IMR-90 (cell line): ENCODE measurements around the gene CWC22. TPM values are rescaled to one million over a fixed set of nuclear protein-coding genes. Genes with fewer than 3 reads are reported as not detected.

Source experiments
- ATAC-seq: fragments of 200-7000 bp; cut with Tn5 transposase; 2 replicates; pipeline ENCODE4 v1.9.1; 2020; ENCODE audit warnings: low read depth, mild to moderate bottlenecking, moderate library complexity
- BruUV-seq: library from RNA; stranded (reverse); fragments of 400-500 nt; replicated peaks from 2 replicates; lab custom pipeline; 2021; lab: Mats Ljungman, UMichigan
- CTCF ChIA-PET: fragments of 300-600 bp; formaldehyde crosslinking; extraction: SDS; loops from one replicate; lab custom pipeline; 2021; ENCODE audit warnings: antibody characterized with exemption; lab: Yijun Ruan, JAX
- POLR2A ChIA-PET: fragments of 300-600 bp; sonication (Branson Sonifier 250); formaldehyde crosslinking; loops from one replicate; lab custom pipeline; 2022; ENCODE audit warnings: antibody characterized with exemption; ENCODE audit not compliant: unreplicated experiment; lab: Charles Lee
- DNase-seq: peaks from one replicate; pipeline ENCODE4 v3.0.0; 2013
- H2AFZ ChIP-seq: replicated peaks from 2 replicates; pipeline ENCODE3; 2013; ENCODE audit warnings: low read length, mild to moderate bottlenecking; ENCODE audit not compliant: poor library complexity
- H2AK5ac ChIP-seq: 2 replicates; pipeline ENCODE4 v1.6.1; 2013; ENCODE audit warnings: low read depth, low read length, inconsistent platforms
- H2AK9ac ChIP-seq: replicated peaks from 2 replicates; pipeline ENCODE3; 2013; ENCODE audit warnings: mild to moderate bottlenecking, low read depth, low read length, moderate library complexity; ENCODE audit not compliant: poor library complexity
- H2BK120ac ChIP-seq: 2 replicates; pipeline ENCODE4 v1.6.1; 2013; ENCODE audit warnings: low read depth, low read length, inconsistent platforms
- H2BK15ac ChIP-seq: 3 replicates; pipeline ENCODE4 v1.6.1; 2013; ENCODE audit warnings: low read depth, low read length, inconsistent platforms
- H2BK20ac ChIP-seq: 2 replicates; pipeline ENCODE4 v1.6.1; 2013; ENCODE audit warnings: low read depth, mild to moderate bottlenecking, inconsistent platforms, low read length, moderate library complexity
- H2BK5ac ChIP-seq: 2 replicates; pipeline ENCODE4 v1.6.1; 2013; ENCODE audit warnings: mild to moderate bottlenecking, low read depth, low read length, inconsistent platforms; ENCODE audit not compliant: poor library complexity, severe bottlenecking
- H3K14ac ChIP-seq: replicated peaks from 2 replicates; pipeline ENCODE4 v1.6.1; 2013; ENCODE audit warnings: low read depth, low read length, inconsistent platforms
- H3K18ac ChIP-seq: 2 replicates; pipeline ENCODE4 v1.6.1; 2013; ENCODE audit warnings: low read depth, low read length, control low read depth
- H3K23ac ChIP-seq: 2 replicates; pipeline ENCODE4 v1.6.1; 2013; ENCODE audit warnings: low read depth, low read length, inconsistent platforms
- H3K27ac ChIP-seq: 2 replicates; pipeline ENCODE4 v1.5.1; 2013; ENCODE audit warnings: mild to moderate bottlenecking, control low read depth, low read length; ENCODE audit not compliant: insufficient read depth
- H3K27me3 ChIP-seq: 2 replicates; pipeline ENCODE4 v1.6.1; 2013; ENCODE audit warnings: low read length; ENCODE audit not compliant: control insufficient read depth, insufficient read depth
- H3K36me3 ChIP-seq: 2 replicates; pipeline ENCODE4 v1.6.1; 2013; ENCODE audit warnings: low read length, mixed read lengths; ENCODE audit not compliant: control insufficient read depth, insufficient read depth
- H3K4ac ChIP-seq: 2 replicates; pipeline ENCODE4 v1.6.1; 2013; ENCODE audit warnings: low read depth, low read length, inconsistent platforms
- H3K4me1 ChIP-seq: 2 replicates; pipeline ENCODE4 v1.6.1; 2013; ENCODE audit warnings: low read length, mixed read lengths; ENCODE audit not compliant: control insufficient read depth, insufficient read depth
- H3K4me2 ChIP-seq: 2 replicates; pipeline ENCODE4 v1.6.1; 2013; ENCODE audit warnings: low read depth, mild to moderate bottlenecking, control low read depth, low read length, moderate library complexity
- H3K4me3 ChIP-seq: 2 replicates; pipeline ENCODE4 v1.5.1; 2013; ENCODE audit warnings: low read depth, mild to moderate bottlenecking, control low read depth, low read length, moderate library complexity; ENCODE audit not compliant: insufficient read depth
- H3K56ac ChIP-seq: 2 replicates; pipeline ENCODE4 v1.6.1; 2013; ENCODE audit warnings: low read length, inconsistent platforms; ENCODE audit not compliant: insufficient read depth; ENCODE audit errors: extremely low read depth
- H3K79me1 ChIP-seq, 2 experiments: 2 replicates each; pipeline ENCODE4 v1.6.1; 2013; ENCODE audit warnings: low read length in 2 of 2, inconsistent platforms in 1 of 2, low read depth in 1 of 2
- H3K9ac ChIP-seq: 2 replicates; pipeline ENCODE4 v1.6.1; 2013; ENCODE audit warnings: low read depth, low read length, control low read depth
- H3K9me1 ChIP-seq: 2 replicates; pipeline ENCODE4 v1.6.1; 2013; ENCODE audit warnings: low read length, inconsistent platforms; ENCODE audit not compliant: insufficient read depth
- H3K9me3 ChIP-seq: 2 replicates; pipeline ENCODE4 v1.6.1; 2013; ENCODE audit warnings: low read length; ENCODE audit not compliant: control insufficient read depth, insufficient read depth
- H4K20me1 ChIP-seq: 2 replicates; pipeline ENCODE4 v1.6.1; 2013; ENCODE audit warnings: low read length, inconsistent platforms; ENCODE audit not compliant: insufficient read depth
- H4K5ac ChIP-seq: 2 replicates; pipeline ENCODE4 v1.6.1; 2013; ENCODE audit warnings: mild to moderate bottlenecking, low read depth, low read length, control low read depth
- H4K8ac ChIP-seq, 2 experiments: 2 replicates each; pipeline ENCODE4 v1.6.1; 2013; ENCODE audit warnings: low read depth in 2 of 2, low read length in 2 of 2, control low read depth in 1 of 2, inconsistent platforms in 1 of 2
- H4K91ac ChIP-seq: 2 replicates; pipeline ENCODE4 v1.6.1; 2013; ENCODE audit warnings: low read depth, low read length, inconsistent platforms; ENCODE audit not compliant: insufficient read depth
- RAD21 ChIP-seq: IDR thresholded peaks from 2 replicates; pipeline ENCODE4 v1.6.1; 2012; ENCODE audit warnings: low read length, improper control_type of control experiment
- RFX5 ChIP-seq: IDR thresholded peaks from 2 replicates; pipeline ENCODE4 v1.8.0; 2012; ENCODE audit warnings: low read depth, mild to moderate bottlenecking, low read length, moderate library complexity
- WGBS, 2 experiments: methylation state at CpG; one replicate each; pipeline versions ENCODE4 v1.1.5 to v1.1.7; 2013; ENCODE audit warnings: missing lambda C conversion rate in 2 of 2; ENCODE audit not compliant: insufficient read length in 1 of 2; ENCODE audit errors: extremely low coverage in 2 of 2; 5-methylcytosine and 5-hydroxymethylcytosine counted together
- dilution Hi-C: fragments of 300-500 bp; cut with HindIII; formaldehyde crosslinking; loops from one replicate; pipeline ENCODE4 v1.14.3; 2018; ENCODE audit warnings: low sequenced_read_pairs; ENCODE audit not compliant: unreplicated experiment
- in situ Hi-C: fragments of 300-500 bp; cut with MboI; formaldehyde crosslinking; loops from 3 replicates; pipeline ENCODE4 v1.14.3; 2019; ENCODE audit warnings: low sequenced_read_pairs, inconsistent platforms, mixed read lengths
- intact Hi-C: fragments of 100-400 bp; cut with micrococcal nuclease; formaldehyde crosslinking; loops from 2 replicates; pipeline ENCODE4 v1.10.0; 2022
- polyA plus RNA-seq, 3 experiments: library from polyadenylated mRNA; depleted of rRNA; stranded (reverse); fragments of >200 nt; gene quantifications; 2 replicates each; pipeline ENCODE4 v1.2.3, GENCODE V29; 2012; ENCODE audit warnings: low replicate concordance in 1 of 3
- total RNA-seq: library from RNA; depleted of rRNA; stranded (reverse); fragments of >200 nt; gene quantifications from 2 replicates; pipeline ENCODE4 v1.2.3, GENCODE V29; 2012
- TF ChIP-seq, protein P1 (sequence below): conservative IDR thresholded peaks from 2 replicates; pipeline ENCODE4 v1.5.1; 2012; ENCODE audit warnings: mild to moderate bottlenecking, low read depth, low read length, improper control_type of control experiment

Gene CWC22
- total and polyA plus RNA-seq, 2 of the 4 experiments (the other 2 are of a cell fraction) = 4.5 to 17.9 TPM

DNA sequence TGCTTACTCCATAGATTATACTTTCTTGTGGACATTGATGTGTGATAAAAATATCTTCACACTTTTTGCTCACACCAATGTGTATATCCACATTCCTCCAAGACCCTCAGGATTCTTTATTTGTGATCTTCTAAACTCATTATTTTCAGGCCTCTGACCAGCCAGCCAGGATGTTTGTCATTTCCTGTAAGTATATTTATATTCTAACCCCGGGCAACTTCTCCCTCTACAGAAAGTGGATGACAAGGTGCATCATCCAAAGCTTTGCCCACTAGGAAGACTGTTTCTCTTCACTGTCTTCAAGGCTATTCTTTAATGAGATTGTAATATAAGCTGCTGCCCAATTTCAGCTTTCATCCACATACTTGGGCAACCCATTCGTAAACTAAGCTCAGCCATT is 3.6 kb upstream of the CWC22 start:
- WGBS, 2 experiments = no CpG with 5 or more reads among the region's 2 CpGs
- TF ChIP-seq, protein P1, sequence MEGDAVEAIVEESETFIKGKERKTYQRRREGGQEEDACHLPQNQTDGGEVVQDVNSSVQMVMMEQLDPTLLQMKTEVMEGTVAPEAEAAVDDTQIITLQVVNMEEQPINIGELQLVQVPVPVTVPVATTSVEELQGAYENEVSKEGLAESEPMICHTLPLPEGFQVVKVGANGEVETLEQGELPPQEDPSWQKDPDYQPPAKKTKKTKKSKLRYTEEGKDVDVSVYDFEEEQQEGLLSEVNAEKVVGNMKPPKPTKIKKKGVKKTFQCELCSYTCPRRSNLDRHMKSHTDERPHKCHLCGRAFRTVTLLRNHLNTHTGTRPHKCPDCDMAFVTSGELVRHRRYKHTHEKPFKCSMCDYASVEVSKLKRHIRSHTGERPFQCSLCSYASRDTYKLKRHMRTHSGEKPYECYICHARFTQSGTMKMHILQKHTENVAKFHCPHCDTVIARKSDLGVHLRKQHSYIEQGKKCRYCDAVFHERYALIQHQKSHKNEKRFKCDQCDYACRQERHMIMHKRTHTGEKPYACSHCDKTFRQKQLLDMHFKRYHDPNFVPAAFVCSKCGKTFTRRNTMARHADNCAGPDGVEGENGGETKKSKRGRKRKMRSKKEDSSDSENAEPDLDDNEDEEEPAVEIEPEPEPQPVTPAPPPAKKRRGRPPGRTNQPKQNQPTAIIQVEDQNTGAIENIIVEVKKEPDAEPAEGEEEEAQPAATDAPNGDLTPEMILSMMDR = no peak
- TF ChIP-seq RFX5 = no peak
- TF ChIP-seq RAD21 = no peak
- no peak overlapping the region for H2BK5ac ChIP-seq
- H3K9me1 ChIP-seq = 0 out of 2 replicates have a peak, but pooled peaks cover 1% of the 10 kb centered on the region
- H2BK15ac ChIP-seq = no peak overlapping the region
- no peak overlapping the region for H2BK20ac ChIP-seq
- H3K9me3 ChIP-seq = no peaks in the 10 kb centered on the region
- H3K14ac ChIP-seq = no peak overlapping the region
- no peak overlapping the region for H2AK9ac ChIP-seq
- peaks cover 7 to 11% of the 10 kb centered on the region in 2 experiments; a peak in 3 of 4 replicates for H3K79me1 ChIP-seq
- no peak overlapping the region for H3K9ac ChIP-seq
- no TSS peak for BruUV-seq
- DNase-seq = no peak
- no peak overlapping the region for H4K8ac ChIP-seq
- H3K27me3 ChIP-seq = no peaks in the 10 kb centered on the region
- H3K27ac ChIP-seq = no peak overlapping the region
- POLR2A ChIA-PET = no interaction called here
- H3K4me2 ChIP-seq = no peak overlapping the region
- CTCF ChIA-PET = no interaction called here
- H3K18ac ChIP-seq = no peak overlapping the region
- no peak overlapping the region for H3K23ac ChIP-seq
- in situ Hi-C loops (no loop called here), intact Hi-C loops (no loop called here), dilution Hi-C loops (no loop called here)
- no peak overlapping the region for H4K5ac ChIP-seq
- no peak overlapping the region for H3K4ac ChIP-seq
- no peak overlapping the region for H2BK120ac ChIP-seq
- no peaks in the 10 kb centered on the region for H4K20me1 ChIP-seq
- H2AFZ ChIP-seq = no peak overlapping the region
- H2AK5ac ChIP-seq = no peak overlapping the region
- no peak overlapping the region for H4K91ac ChIP-seq
- H3K56ac ChIP-seq = no peak overlapping the region
- H3K36me3 ChIP-seq = no peaks in the 10 kb centered on the region
- peaks cover 1% of the 10 kb centered on the region; the same call in 1 of the 2 replicates for H3K4me1 ChIP-seq
- ATAC-seq = no peak
- no peak overlapping the region for H3K4me3 ChIP-seq
